Stimulated activated CD4-positive, alpha-beta T cell treated with anti-CD3 and anti-CD28 coated beads, TNF-alpha, amount 100 ng/mL, for 24 hours (primary cell): Measurements from ENCODE around the gene AIDA.
"Not testable (repeated sequence)": the region's sequence is repeated elsewhere in the genome, so short reads cannot be mapped to it uniquely, and the experiment has no call there.

ENCODE experiments used
- DNase-seq, 3 experiments: peaks; one replicate each; pipeline ENCODE4 v3.0.0-alpha.2; 2020; ENCODE audit warnings: low read depth in 3 of 3

Gene AIDA

DNA sequence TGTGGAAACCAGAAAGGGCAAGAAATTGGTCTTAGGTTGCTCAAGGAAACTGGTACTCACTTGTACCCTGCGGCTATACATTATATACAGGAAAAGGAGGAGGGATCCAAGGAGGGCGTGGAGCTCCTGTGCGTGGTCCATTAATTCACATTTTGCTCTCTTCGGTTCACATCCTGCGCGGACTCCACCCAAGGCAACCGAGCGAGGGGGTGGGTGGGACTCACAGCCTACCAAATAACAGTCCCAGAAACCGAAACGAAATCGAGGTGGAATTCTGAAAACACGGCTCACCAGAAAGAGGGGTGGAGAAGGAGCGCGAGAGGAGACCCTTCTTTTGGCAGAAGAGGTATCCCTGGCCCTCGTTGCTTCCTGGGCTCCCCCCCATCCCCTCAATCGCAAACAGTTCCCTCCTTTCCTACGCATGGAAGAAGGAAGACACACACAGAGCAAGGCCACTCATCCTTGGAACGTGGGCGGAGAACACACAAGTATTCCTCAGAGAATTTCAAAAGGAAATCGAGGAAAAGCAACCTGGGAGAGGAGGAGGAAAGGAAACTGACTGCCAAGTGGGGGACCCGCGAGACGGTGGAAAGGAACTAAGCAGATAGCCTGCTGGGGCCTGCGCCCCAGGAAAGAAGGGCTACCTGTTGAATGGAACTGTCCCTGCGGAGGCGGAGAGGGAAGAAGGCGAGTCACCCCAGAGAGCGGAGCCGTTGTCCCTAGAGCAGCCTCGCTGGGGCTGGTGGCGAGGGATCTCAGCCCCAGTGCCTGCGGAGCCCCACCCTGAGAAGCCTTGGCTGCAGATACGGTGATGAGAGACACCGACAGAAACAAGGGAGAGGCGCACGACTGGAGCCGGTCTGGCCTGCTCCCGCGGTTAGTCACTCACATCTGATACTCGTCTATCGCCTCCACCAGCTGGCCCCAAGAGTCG lies 705 bp downstream of the AIDA start:
- DNase-seq = peak in 2 of 3 experiments; percentile 22 to 60

DNA sequence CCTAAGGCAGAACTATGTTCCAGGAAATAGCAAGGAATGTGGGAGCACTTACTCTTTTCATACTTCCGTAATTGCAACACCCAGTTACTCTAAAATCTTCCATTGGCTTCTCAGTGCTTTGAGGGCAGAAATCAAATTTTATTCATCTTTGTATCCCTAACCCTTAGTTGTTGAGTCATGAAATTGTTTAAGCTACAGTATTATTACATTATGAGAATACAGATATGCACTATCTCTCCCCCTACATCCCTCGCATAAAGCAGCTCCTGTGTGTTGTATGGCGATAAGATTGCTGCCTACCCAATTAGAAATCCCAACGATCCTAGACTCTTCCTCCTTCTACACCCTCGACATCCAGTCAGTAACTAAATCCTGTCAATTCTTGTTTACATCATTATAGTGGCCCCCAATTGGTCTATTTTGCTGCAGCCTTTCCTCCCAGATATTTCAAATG lies 2.6 kb downstream of the AIDA start:
- DNase-seq = no peak

DNA sequence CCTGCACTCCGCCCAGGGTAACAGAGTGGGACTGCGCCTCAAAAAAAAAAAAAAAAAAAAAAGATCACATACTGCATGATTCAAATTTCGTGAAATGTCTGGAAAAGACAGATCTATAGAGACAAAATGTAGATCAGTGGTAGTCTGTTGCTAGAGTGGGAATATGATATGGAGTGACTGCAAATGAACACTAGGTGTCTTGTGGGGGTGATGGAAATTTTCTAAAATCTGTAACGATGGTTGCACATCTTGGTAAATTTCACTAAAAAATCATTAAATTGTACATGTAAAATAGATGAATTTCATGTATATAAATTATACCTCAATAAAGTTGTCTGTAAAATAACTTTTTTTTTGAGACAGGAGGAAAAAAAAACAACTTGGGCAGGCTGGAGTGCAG lies 5.5 kb downstream of the AIDA start:
- no peak for DNase-seq

DNA sequence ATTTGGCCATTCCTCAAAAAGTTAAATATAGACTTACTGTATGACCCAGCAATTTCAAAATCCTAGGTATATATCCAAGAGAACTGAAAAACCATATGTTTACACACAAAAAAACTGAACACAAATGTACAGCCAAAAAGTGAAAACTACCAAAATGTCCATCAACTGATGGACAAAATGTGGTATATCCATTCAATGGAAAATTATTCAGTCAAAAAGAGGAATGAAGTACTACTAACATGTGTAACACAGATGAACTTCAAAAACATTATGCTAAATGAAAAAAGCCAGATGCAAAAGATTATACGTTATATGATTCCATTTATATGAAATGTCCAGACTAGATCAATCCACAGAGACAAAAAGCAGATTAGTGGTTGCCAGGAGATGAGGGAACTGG lies 8.0 kb downstream of the AIDA start:
- DNase-seq = no peak

DNA sequence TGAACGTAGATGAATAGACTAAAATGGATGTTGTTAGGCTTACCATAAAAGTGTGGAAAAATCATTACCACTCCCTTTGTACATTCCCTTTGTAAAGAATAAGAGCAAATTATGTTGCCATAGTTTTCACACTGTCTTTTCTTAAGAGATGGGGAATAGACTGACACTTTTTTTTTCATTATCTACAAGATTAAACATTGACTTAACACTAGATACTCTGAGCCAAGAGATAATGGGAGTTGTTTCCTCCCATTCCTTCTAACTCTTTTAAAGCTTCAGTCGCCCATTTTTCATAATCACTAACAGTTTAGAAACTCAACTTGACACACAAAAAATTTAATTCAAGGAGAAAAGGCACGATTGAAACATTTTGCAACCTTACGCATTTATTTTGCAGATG lies 10.1 kb downstream of the AIDA start:
- DNase-seq = no peak

DNA sequence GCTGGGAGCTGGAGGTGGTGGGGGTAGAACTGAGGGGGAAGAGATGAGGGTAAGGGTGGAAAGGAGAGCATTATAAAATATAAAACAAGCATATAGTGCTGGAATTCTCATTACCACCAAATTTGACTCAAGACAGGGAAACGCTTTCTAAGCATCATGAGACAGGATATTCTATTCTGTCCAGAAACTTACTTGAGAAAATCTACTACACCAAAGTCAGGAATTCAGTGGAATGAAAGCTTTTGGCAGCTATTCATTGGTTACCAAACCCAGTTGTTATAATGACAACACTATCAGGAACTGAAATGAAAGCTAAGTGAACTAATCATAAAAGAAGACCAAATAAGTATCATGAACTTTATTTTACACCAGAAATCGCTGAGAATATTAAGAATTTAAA lies 14.5 kb downstream of the AIDA start:
- no peak for DNase-seq

DNA sequence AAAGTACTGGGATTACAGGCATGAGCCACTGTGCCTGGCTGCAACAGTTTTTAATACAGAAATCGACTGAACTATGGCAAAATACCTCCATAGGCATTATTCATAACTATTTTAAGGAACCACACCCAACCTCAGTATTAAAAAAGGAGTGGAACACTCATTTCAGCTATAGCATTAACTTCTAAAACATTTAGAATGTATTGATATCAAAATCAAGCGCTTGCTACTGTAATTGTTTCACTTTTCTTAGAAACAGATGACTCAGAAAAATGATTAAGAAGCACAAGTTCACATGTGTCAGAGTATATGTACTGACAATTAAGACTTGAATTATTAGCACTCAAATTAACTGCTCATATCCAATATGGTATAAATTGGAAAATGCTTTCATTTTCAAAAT lies 15.1 kb downstream of the AIDA start:
- DNase-seq = no peak

DNA sequence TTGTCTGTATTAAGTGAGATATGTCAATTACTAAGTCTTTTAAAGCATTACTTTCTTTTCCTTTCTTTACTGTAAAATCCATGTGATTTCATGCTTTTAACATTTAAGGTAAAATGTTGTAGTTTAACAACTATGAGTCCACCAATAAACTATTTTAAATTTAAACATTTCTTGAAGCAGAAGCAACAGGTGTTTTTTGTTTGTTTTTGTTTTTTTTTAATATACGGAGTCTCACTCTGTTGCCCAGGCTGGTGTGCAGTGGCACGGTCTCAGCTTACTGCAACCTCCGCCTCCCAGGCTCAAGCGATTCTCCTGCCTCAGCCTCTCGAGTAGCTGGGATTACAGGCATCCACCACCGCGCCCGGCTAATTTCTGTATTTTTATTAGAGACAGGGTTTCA lies 15.6 kb downstream of the AIDA start:
- DNase-seq = no peak

DNA sequence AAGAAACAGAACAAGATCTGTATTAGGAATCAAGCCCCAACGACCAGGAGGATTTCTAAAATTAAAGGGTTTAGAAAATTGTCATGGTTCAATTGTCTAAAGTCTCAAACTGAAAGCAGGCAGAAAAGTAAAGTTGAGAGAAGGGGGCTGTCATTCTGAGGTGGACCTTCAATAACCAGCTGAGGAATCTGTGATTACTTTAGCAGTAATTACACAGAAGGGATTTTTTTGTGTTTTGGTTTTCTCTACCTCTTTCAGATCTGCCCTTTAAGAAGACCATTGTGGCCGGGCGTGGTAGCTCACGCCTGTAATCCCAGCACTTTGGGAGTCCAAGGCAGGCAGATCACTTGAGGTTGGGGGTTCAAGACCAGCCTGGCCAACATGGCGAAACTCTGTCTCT lies 17.4 kb downstream of the AIDA start:
- DNase-seq = no peak

DNA sequence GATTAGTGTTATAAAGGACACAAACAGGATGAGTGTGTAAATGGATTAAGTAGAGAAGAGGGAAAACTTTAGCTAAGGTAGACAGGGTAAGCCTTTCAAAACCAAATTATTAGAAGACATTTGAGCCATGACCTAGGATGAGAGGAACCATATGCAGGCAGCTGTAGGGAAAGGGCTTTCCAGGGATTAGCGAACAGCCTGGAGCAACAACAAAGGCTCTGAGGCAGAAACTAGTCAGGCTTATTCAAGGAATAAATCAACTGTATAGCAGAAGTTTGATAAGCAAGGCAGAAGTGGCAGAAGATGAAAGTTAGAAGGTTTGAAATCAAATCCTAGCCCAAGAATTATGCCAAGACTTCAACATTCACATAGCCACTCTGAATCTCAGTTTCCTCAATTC lies 21.3 kb downstream of the AIDA start:
- DNase-seq = no peak

DNA sequence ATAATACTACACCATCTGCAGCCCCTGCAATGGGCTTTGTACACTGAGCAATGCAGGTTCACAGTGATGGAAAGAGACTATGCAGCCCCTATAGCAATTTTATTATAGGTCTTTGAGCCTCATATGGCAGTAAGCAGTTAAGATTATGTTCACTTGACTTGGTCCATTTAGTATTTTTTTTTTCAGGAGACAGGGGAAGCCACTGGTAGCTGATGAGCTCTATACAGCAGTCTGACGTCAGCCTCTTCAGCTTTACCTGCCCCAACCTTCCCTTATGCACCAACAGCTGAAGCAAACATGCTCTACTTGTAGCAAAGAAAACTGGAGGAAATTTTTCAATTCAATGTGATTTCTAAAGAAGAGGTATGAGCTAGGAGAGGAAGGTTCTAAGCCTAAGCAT lies 32.2 kb downstream of the AIDA start:
- DNase-seq = no peak

DNA sequence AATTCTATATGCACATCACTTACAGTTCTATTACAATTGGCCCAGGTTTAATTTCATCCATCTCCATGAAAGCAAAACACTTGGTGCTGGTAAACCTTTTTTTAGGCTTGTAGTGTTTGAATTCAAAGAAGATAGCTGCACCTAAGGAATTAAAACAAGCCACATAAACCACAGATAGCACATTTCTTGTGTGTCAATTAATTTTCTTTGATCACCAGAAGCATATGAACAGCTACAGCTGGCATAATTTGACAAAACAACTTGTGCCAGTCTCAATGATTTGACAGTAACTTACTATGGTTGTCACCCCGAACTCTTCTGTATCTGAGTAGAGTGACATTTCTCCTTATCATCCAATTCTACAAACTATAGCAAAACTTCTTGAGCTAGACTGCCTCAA lies 42.2 kb downstream of the AIDA start:
- no peak for DNase-seq

DNA sequence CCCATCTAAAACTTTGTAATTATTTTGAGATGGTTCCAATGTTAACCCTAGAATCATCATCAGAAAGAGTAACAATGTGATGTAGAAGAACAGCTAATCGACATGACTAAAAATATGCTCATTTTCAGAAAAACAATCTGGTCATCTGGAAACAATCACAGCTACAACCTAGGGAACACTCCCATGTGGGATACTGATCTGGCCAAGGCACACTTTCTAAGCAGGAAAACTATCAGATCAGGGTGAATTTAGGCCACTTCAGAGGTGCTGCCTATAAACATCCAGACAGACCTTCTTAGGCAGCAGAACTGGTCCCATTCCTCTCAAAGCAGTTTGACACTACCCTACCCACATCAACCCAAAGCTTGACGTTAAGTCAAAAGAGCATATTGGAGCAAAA lies 43.2 kb downstream of the AIDA start:
- DNase-seq = not testable (repeated sequence)

DNA sequence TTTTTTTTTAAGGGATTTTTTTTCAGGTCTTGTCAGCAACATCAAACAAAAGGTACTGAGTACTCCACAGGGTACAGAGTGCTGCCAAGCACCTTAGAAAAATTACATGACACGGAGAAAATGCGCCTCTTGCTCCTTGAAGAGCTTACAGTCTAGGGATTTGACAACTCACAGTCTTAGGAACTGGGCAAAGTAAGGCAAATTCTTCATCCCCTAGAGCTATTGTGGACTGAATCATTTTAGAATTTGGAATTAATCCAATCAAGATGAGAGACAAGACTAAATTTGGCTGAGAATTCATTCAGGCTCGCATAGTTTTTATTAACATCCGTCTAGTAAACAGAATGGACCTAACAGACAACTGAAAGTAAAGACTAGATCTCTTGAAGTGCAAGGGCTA lies 44.1 kb downstream of the AIDA start:
- DNase-seq = not testable (repeated sequence)

DNA sequence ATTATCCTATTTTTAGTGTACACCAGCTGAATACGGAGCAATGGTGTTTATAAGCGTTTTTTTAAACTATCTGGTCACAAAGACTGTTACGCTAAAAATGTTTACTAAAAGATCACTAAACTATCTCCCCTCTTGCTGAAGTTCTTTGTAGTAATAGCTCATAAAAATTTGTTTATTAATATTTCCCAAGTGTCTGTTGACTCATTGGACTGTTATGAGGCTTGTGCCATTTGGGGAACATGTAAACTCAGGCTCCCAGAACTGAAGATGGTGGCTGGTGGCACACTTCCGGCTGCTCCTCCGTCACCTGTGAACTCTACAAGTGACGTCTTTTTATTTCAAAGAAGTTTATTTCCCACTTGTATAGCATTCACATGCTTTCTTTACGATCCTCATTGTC lies 46.3 kb downstream of the AIDA start:
- no peak for DNase-seq

DNA sequence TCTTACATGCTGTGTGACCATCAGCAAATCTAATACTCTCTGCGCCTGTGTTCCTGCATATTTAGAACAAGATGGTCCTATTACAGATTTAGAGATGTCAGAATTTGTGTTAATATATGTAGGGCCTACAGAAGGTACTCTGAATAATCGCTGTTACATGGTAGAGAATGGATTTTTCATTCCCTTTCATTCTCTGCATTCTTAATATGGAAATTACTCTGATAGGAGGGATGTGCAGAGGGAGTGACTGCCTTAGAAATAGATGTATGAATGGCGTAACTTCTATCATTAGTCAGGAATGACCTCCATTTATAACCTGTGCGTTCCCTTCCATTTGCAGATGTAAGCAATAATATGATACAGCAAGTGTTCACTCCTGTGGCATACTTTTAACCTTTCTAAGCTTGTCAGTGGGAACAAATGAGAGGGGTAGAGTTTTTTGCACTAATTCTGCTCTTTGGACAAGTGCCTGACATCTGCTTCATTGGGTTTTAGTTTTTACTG lies 48.8 kb downstream of the AIDA start:
- DNase-seq = no peak

DNA sequence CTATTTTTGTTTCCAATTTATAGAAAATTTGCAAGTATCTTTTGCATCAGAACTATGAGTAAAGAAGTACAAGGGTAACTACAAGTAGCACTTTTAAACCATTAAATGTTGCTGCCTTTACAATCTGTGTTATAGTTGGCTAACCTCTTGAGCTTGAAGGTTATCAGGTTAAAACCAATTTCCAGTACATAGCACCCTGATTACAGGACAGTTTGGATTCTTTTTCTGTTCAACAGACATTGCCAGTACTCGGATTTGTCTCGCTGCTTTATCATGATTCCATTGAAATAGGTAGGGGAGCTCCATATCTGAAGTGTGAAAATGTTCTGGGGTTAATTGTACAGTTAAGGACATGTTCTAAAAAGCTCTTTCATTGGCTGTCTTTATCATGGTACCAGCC lies 54.4 kb downstream of the AIDA start:
- DNase-seq = no peak

DNA sequence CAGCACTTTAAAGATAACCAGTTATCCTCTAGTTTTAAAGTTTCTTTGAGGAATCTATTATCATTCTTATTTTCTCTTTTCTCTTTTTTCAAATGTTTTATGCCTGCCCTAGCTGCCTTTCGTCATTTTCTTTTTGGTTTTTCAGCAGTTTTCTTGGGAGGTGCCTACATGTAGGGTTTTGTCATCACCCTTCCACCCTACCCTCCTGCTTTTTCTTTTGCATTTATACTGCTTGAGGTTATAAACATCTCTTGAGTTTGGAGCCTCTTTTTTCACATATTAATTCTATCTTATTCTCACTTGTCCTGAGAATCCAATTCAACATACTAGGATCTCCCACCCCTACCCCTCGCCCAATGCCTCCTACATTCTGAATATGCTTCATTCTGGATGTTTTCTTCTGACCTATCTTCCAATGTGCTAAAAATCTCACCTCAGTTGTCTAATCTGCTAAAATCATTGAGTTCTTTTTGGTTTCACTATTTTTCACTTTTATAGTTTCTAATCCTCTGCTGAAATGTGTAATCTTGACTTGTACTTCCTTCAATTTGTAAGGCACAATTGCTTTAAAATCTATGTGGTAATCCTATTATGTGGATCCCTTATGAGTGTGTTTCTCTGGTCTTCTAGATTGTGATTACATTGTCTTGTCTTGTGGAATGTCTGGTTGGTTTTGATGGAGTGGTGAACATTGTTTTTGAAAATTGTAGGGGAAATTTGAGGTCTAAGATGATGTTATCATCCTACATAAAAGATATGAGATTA lies 55.7 kb downstream of the AIDA start:
- DNase-seq = no peak

DNA sequence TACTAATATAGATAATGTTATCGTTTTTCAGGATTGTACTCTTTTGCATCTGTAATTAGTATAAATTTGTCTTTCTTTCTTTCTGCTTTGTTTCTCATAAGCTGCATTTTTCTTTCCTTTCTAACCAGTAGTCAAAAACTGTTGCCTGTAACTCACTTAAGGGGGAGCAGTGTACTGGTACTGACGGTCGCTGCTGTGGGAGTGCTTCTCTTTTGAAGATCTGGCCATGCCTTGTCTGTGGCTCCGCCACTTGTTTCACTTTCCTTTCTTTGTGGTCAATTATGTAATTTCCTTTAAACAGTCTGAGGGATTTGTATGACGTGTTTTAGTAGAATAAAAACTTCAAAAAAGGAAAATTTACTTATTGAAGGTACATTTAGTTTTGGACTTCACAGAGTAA lies 57.4 kb downstream of the AIDA start:
- DNase-seq = peak; percentile 39 to 48 (median 45)

DNA sequence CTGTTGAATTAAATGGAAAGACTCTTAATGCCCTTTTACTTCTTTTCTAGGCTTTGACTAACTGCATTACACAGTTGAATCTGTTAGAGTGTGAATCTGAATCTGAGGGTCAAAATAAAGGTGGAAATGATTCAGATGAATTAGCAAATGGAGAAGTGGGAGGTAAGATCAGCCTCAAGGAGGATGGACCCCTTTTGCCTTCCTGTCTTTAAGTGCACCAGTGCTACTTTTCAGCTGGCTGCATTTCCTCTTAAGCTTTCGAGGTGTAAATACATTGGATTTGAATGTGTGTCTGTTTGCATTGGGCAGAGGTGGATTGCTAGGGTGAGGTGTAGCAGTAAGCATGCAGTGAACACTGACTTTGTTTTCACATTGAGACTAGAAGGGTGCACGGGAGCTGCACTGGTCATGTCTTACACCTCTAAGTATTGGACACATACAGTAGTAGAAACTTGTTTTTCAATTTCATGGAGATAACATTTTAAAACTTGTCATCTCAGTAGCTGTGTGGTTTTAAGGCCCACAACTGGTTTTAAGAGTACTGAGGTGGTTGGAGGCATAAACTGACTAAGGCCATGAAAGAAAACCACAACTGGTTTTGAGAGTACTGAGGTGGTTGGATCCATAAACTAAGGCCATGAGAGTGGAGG lies 59.0 kb downstream of the AIDA start:
- DNase-seq = no peak

DNA sequence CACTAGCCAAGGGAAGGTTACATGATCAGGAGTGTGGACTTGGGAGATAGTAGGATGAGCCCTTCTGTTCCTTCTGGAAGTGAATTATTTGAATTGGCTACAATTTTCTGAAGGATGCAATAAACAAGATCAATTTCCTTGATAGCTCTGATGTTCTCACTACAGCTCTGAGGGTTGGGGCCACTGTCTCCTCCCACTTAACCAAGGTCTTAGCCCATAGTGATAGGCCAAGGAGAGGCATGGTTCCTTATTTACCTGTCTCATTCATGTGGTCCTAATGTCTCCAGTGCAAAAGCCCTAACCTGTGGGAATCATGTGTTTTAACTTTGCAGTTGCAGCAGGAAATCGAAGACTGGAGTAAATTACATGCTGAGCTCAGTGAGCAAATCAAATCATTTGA lies 59.6 kb downstream of the AIDA start:
- DNase-seq = no peak

DNA sequence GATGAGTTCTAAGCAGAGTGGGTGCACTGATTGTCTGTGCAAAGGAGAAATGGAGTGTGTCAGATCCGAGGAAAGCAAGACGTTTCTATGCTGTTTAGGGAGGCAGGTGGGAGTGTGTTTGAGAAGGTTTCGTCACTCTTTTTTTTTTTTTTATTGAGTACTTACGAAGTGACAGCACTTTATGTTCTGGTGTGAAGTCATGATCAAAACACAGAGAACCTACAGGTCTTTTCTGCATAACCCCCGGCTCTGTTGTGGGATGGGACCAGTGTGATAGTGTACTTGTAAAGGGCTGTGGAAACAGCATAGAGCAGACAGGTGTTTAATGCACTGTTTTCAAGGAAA lies 67.7 kb downstream of the AIDA start:
- no peak for DNase-seq
